Nephron progenitor cell (in vitro differentiated cells): ENCODE data around the gene FSTL4.

ENCODE experiments used
- DNase-seq: peaks from one replicate; pipeline ENCODE4 v3.0.0; 2021
- H3K27ac Mint-ChIP-seq: 2 replicates; pipeline ENCODE4 v1.8.0; 2021; ENCODE audit warnings: mild to moderate bottlenecking, moderate library complexity, mixed read lengths
- H3K27me3 Mint-ChIP-seq: 2 replicates; pipeline ENCODE4 v1.8.0; 2021; ENCODE audit warnings: mild to moderate bottlenecking, low read depth, mixed read lengths; ENCODE audit not compliant: poor library complexity
- H3K36me3 Mint-ChIP-seq: 2 replicates; pipeline ENCODE4 v1.8.0; 2021; ENCODE audit warnings: low read depth, mixed read lengths
- H3K4me1 Mint-ChIP-seq: 2 replicates; pipeline ENCODE4 v1.8.0; 2021; ENCODE audit warnings: mixed read lengths
- H3K4me3 Mint-ChIP-seq: 2 replicates; pipeline ENCODE4 v1.8.0; 2021; ENCODE audit warnings: mild to moderate bottlenecking, moderate library complexity, mixed read lengths
- H3K9me3 Mint-ChIP-seq: 2 replicates; pipeline ENCODE4 v1.8.0; 2021; ENCODE audit warnings: mild to moderate bottlenecking, moderate library complexity, mixed read lengths
- TF ChIP-seq, protein P1 (sequence below): fragments of 200-600 bp; sonication (generic); IDR thresholded peaks from 2 replicates; pipeline ENCODE4 v1.5.0; 2021; ENCODE audit warnings: antibody characterized with exemption

FSTL4 gene

GRCh38 chr5:133473291-133473690 lies 139.1 kb downstream of the FSTL4 start:
- Mint-ChIP-seq H3K4me3 (no peak overlapping the region), H3K9me3 (no peaks in the 10 kb centered on the region), H3K4me1 (peaks cover 32% of the 10 kb centered on the region), H3K36me3 (no peaks in the 10 kb centered on the region), H3K27me3 (peaks cover 37% of the 10 kb centered on the region), H3K27ac (no peak overlapping the region)
- TF ChIP-seq, protein P1, sequence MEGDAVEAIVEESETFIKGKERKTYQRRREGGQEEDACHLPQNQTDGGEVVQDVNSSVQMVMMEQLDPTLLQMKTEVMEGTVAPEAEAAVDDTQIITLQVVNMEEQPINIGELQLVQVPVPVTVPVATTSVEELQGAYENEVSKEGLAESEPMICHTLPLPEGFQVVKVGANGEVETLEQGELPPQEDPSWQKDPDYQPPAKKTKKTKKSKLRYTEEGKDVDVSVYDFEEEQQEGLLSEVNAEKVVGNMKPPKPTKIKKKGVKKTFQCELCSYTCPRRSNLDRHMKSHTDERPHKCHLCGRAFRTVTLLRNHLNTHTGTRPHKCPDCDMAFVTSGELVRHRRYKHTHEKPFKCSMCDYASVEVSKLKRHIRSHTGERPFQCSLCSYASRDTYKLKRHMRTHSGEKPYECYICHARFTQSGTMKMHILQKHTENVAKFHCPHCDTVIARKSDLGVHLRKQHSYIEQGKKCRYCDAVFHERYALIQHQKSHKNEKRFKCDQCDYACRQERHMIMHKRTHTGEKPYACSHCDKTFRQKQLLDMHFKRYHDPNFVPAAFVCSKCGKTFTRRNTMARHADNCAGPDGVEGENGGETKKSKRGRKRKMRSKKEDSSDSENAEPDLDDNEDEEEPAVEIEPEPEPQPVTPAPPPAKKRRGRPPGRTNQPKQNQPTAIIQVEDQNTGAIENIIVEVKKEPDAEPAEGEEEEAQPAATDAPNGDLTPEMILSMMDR, result no peak
- no peak for DNase-seq

GRCh38 chr5:133472829-133473228 lies 139.5 kb downstream of the FSTL4 start:
- H3K27me3 Mint-ChIP-seq, result peaks cover 37% of the 10 kb centered on the region

GRCh38 chr5:133471699-133472098 lies 140.6 kb downstream of the FSTL4 start:
- no peaks in the 10 kb centered on the region for H3K9me3 Mint-ChIP-seq
- no peaks in the 10 kb centered on the region for H3K36me3 Mint-ChIP-seq
- no peak overlapping the region for H3K4me3 Mint-ChIP-seq
- H3K27me3 Mint-ChIP-seq, result peaks cover 37% of the 10 kb centered on the region
- H3K27ac Mint-ChIP-seq, result no peak overlapping the region
- TF ChIP-seq, protein P1, result no peak
- no peak for DNase-seq
- H3K4me1 Mint-ChIP-seq, result peaks cover 32% of the 10 kb centered on the region

More at GRCh38 chr5:133472829-133473228, 139.5 kb downstream of the FSTL4 start:
- Mint-ChIP-seq H3K4me3 (no peak overlapping the region), H3K4me1 (peaks cover 32% of the 10 kb centered on the region), H3K27ac (no peak overlapping the region), H3K36me3 (no peaks in the 10 kb centered on the region), H3K9me3 (no peaks in the 10 kb centered on the region)
- TF ChIP-seq, protein P1, result no peak
- no peak for DNase-seq

- Mint-ChIP-seq H3K27ac (no peak overlapping the region), H3K27me3 (peaks cover 34% of the 10 kb centered on the region), H3K4me1 (peaks cover 30% of the 10 kb centered on the region), H3K36me3 (no peaks in the 10 kb centered on the region), H3K4me3 (no peak overlapping the region), H3K9me3 (no peaks in the 10 kb centered on the region)
- TF ChIP-seq, protein P1, result no peak
- no peak for DNase-seq
Observed at GRCh38 chr5:133470841-133471240, 141.5 kb downstream of the FSTL4 start.

DNA sequence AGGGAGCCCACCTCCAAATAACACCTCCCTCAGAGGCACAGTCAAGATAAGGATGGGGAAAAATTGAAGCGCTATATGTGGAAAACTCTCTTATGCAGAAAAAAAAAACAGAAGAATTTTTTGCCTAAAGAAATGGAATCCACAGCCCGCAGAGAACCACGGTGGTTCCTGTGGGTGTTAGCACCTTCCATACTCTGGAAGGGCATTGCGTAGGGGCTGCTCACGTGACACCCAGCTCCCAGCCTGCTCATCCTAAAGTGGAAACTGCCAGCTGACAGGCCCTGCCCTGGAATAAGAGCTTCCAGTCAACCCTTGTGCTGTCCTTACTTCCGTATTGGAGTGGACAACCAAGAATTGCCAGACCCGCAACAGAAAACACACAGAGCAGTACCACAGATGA lies 142.5 kb downstream of the FSTL4 start:
- Mint-ChIP-seq H3K36me3 (no peaks in the 10 kb centered on the region), H3K27me3 (peaks cover 24% of the 10 kb centered on the region), H3K4me3 (no peak overlapping the region), H3K9me3 (no peaks in the 10 kb centered on the region), H3K27ac (no peak overlapping the region), H3K4me1 (peaks cover 26% of the 10 kb centered on the region)
- DNase-seq, result no peak
- TF ChIP-seq, protein P1, result no peak

DNA sequence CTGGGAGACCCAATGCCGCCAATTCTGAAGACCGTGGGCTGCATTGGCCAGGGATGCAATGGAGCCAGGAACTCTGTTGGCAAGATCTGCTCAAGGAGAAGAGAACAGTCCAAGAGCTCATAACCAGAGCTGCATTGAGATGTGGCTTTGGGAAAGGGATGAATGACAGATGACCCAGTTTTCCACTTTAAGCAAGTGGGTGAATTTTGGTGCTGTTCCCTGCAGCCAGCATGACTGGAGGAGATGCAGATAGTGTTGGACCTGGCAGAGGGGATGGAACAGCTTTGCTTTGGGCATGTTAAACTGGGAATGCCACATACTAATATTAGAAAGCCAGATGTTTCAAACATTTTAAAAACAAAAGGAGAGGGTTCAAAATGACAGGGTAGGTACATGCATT lies 143.1 kb downstream of the FSTL4 start:
- H3K4me1 Mint-ChIP-seq, result peaks cover 26% of the 10 kb centered on the region
- no peak overlapping the region for H3K27ac Mint-ChIP-seq
- H3K36me3 Mint-ChIP-seq, result no peaks in the 10 kb centered on the region
- H3K4me3 Mint-ChIP-seq, result no peak overlapping the region
- no peak for DNase-seq
- H3K9me3 Mint-ChIP-seq, result no peaks in the 10 kb centered on the region
- TF ChIP-seq, protein P1, result no peak
- H3K27me3 Mint-ChIP-seq, result peaks cover 27% of the 10 kb centered on the region
